Measurements from ENCODE around the gene PRKN. TPM values are rescaled to one million over a fixed set of nuclear protein-coding genes. Genes with fewer than 3 reads are reported as not detected.

PRKN gene
- total and polyA plus RNA-seq, 9 of the 15 experiments (the other 6 are each of a cell fraction or from before 2014, with no cell fraction given), result 0.03 to 0.96 (median 0.15) TPM; not detected in 2

- TF ChIP-seq E2F4 (CRISPR knock-in tag; IDR thresholded peaks at IDR 0.05; ENCODE audit: low read depth), result no peak
- no peak for TF ChIP-seq GABPA (tag; conservative IDR thresholded peaks at IDR 0.05; ENCODE audit: low read depth)
- peak; percentile 90 for TF ChIP-seq ARID1B (IDR thresholded peaks at IDR 0.05)
- no peak for TF ChIP-seq TBL1XR1 (IDR thresholded peaks at IDR 0.05; ENCODE audit: low read length in 2 of 2)
- TF ChIP-seq RCOR1 (IDR thresholded peaks at IDR 0.05; ENCODE audit: borderline replicate concordance in 1 of 2, low read depth in 2 of 2, low read length in 2 of 2), result no peak; a peak in 1 of 4 replicates
- no peak for TF ChIP-seq HNRNPLL (IDR thresholded peaks at IDR 0.05; ENCODE audit: low read depth, low read length, poor library complexity, severe bottlenecking)
- no peak for TF ChIP-seq TRIM28 (IDR thresholded peaks at IDR 0.05)
- TF ChIP-seq KLF16 (IDR thresholded peaks at IDR 0.05), result peak; percentile 11; the same call in 1 of the 2 replicates
- no peak for TF ChIP-seq HMGN3 (IDR thresholded peaks at IDR 0.05; ENCODE audit: borderline replicate concordance, extremely low read depth, insufficient read length, low read depth, low read length)
- no peak for TF ChIP-seq SNRNP70 (optimal IDR thresholded peaks at IDR 0.05; ENCODE audit: low read depth, low read length)
- TF ChIP-seq HMGXB4 (CRISPR knock-in tag; IDR thresholded peaks at IDR 0.05), result no peak
- no peak for TF ChIP-seq ZNF217 (CRISPR knock-in tag; IDR thresholded peaks at IDR 0.05)
- TF ChIP-seq KAT7 (CRISPR knock-in tag; IDR thresholded peaks at IDR 0.05; ENCODE audit: borderline replicate concordance), result no peak
- no peak for TF ChIP-seq GABPB1 (CRISPR knock-in tag; IDR thresholded peaks at IDR 0.05)
- peak; percentile 50; the same call in 1 of the 2 replicates for TF ChIP-seq TOE1 (IDR thresholded peaks at IDR 0.05; ENCODE audit: borderline replicate concordance)
- TF ChIP-seq TOE1 (CRISPR knock-in tag; IDR thresholded peaks at IDR 0.05; ENCODE audit: borderline replicate concordance, low read depth), result no peak
- no peak for TF ChIP-seq FOS (IDR thresholded peaks at IDR 0.05; ENCODE audit: extremely low read depth, insufficient read length)
- peak; percentile 95 for TF ChIP-seq CBFA2T3 (IDR thresholded peaks at IDR 0.05)
- TF ChIP-seq PRPF4 (IDR thresholded peaks at IDR 0.05; ENCODE audit: insufficient read depth, low read depth, low read length, poor library complexity, severe bottlenecking), result no peak
- no peak for TF ChIP-seq ZKSCAN1 (IDR thresholded peaks at IDR 0.05; ENCODE audit: low read depth, low read length)
- TF ChIP-seq ZNF740 (CRISPR knock-in tag; IDR thresholded peaks at IDR 0.05), result no peak
- TF ChIP-seq ZNF740 (tag; IDR thresholded peaks at IDR 0.05), result no peak
- TF ChIP-seq HBP1 (CRISPR knock-in tag; IDR thresholded peaks at IDR 0.05), result no peak
- no peak for TF ChIP-seq IRF9 (tag; IDR thresholded peaks at IDR 0.05)
Measured at GRCh38 chr6:161407581-161407980, 1320.0 kb downstream of the PRKN start (continued).
